Fibroblast of skin of scalp (primary cell): Measurements from ENCODE around the gene ERN2. TPM values are rescaled to one million over a fixed set of nuclear protein-coding genes. Genes with fewer than 3 reads are reported as not detected.
"Not testable (repeated sequence)": the region's sequence is repeated elsewhere in the genome, so short reads cannot be mapped to it uniquely, and the experiment has no call there.

Experiments used
- DNase-seq: peaks from one replicate; pipeline ENCODE4 v3.0.0-alpha.2; 2013
- polyA plus RNA-seq, 2 experiments: library from polyadenylated mRNA; unstranded; fragments of 120-200 nt; gene quantifications; one replicate each; pipeline ENCODE4 v1.2.1, GENCODE V29; 2013; ENCODE audit not compliant: insufficient read length in 2 of 2

Gene ERN2
- not detected for polyA plus RNA-seq (2013, experiment 1 of 2; ENCODE audit: insufficient read length)
- not detected for polyA plus RNA-seq (2013, experiment 2 of 2; ENCODE audit: insufficient read length)

GRCh38 chr16:23712976-23713375, at the start of gene ERN2:
TSS of gene ERN2 (minus strand) at chr16:23713222. CDS start at chr16:23713187, 35 bp downstream.
- no peak for DNase-seq

- DNase-seq, result no peak
Measured at GRCh38 chr16:23757937-23758619, 45.1 kb upstream of the ERN2 start.

- no peak for DNase-seq
Measured at GRCh38 chr16:23757116-23757515, 44.1 kb upstream of the ERN2 start.

- no peak for DNase-seq
Measured at GRCh38 chr16:23755484-23755809, 42.4 kb upstream of the ERN2 start.

- no peak for DNase-seq
Measured at GRCh38 chr16:23754594-23755483, 41.8 kb upstream of the ERN2 start, which contains the start of gene CHP2. TSS of gene CHP2 (plus strand) at chr16:23755026. CDS start at chr16:23755050, 24 bp downstream.

GRCh38 chr16:23753908-23754593, 41.0 kb upstream of the ERN2 start:
- no peak for DNase-seq

- DNase-seq, result not testable (repeated sequence)
Measured at GRCh38 chr16:23751053-23751452, 38.0 kb upstream of the ERN2 start.

- DNase-seq, result no peak
Measured at GRCh38 chr16:23748630-23749029, 35.6 kb upstream of the ERN2 start.

GRCh38 chr16:23745263-23745662, 32.2 kb upstream of the ERN2 start:
- no peak for DNase-seq

GRCh38 chr16:23742766-23743165, 29.7 kb upstream of the ERN2 start:
- no peak for DNase-seq

GRCh38 chr16:23741675-23742303, 28.8 kb upstream of the ERN2 start:
- DNase-seq, result no peak

GRCh38 chr16:23739516-23739915, 26.5 kb upstream of the ERN2 start:
- DNase-seq, result no peak

GRCh38 chr16:23737423-23738028, 24.5 kb upstream of the ERN2 start:
- DNase-seq, result not testable (repeated sequence)

- no peak for DNase-seq
Measured at GRCh38 chr16:23734176-23734893, 21.3 kb upstream of the ERN2 start.

GRCh38 chr16:23729503-23730424, 16.7 kb upstream of the ERN2 start:
- DNase-seq, result peak; percentile 22

GRCh38 chr16:23728112-23728477, 15.1 kb upstream of the ERN2 start:
- DNase-seq, result no peak

GRCh38 chr16:23726710-23727109, 13.7 kb upstream of the ERN2 start:
- no peak for DNase-seq

GRCh38 chr16:23724785-23725131, 11.7 kb upstream of the ERN2 start:
- DNase-seq, result no peak

GRCh38 chr16:23724096-23724784, 11.2 kb upstream of the ERN2 start:
- DNase-seq, result no peak
